KBM-7 (cell line): Measurements from ENCODE around the gene ARPC2.

Experiments
- DNase-seq: peaks from one replicate; pipeline ENCODE4 v3.0.0-alpha.2; 2015
- in situ Hi-C: fragments of 300-500 bp; cut with MboI; formaldehyde crosslinking; loops from 2 replicates; pipeline ENCODE4 v1.14.3; 2020; ENCODE audit warnings: low sequenced_read_pairs, low pct_unique_long_range_greater_than_20kb, mixed read lengths

Gene ARPC2

DNA sequence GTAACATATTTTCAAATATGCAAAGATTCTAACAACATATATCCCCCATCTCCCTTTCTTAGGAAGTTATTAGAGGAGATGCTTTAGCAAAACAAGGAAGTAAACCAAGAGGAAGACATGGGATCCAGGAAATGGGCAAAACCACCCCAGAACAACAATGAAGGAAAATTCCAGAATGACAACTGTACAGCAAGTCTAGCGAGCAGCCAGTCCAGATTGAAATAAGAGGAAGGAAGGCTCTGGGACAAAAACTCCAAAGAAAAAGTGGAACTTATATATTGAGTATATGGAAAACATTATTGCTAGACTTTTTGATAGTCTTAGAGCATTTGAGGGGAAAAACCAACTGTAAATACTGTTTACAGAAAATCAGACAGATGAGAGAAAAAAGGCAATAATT, 2.9 kb upstream of the ARPC2 start:
- no peak for DNase-seq
- in situ Hi-C loops, result no loop called here

DNA sequence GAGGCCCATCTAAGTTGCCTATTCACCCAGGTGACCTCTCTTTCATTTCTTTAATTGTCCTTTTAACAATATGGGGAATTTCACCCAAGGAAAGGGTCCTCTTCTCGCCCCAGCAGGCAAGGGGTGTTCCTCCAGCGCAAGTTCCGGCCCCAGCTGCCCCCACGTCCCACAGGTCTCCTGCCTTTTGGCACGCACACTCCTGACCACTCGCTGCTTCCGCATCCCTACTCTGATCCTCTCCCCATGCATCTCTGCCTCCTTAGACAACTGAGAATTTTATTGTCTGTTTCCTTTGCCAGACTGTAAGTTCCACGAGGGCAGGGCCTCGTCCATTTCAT, 684 bp upstream of the ARPC2 start:
- in situ Hi-C loops, result no loop called here
- DNase-seq, result no peak

DNA sequence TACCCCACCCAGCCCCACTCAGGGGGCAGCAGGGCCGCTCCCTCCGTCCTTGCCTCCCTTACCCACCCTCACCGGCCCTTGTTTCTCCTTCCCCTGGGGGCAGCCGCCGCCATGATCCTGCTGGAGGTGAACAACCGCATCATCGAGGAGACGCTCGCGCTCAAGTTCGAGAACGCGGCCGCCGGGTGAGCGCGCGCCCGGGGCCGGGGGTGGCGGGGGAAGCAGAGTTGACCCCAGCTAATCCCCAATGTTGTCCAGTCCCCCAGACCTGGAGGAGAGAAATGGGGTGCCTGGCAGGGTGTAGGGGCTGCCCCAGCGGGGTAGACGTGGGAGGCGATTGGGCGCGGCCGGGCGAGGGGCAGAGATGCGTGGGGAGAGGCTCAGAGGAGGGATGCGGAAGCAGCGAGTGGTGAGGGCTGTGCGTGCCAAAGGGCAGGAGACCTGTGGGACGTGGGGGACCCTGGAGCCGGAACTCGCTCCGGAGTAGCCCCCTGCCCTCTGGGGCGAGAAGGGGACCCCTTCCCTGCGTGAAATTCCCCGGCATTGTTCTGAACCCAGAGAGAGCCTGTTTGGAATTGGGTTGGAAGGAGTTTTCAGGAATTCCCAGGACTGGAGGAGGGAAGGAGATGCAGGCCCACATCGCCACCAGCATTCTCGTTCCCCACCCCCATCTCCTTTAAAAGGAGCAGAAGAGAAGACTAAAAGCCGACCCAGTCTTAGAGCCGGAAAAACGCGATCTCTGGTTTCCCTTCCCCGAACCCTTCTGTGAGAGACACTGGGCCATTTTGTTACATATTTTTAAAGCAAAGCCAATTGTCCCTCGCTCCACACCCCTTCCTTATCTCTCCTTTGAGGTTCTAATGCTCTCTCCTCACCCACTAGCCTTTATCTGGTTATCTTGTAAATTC, 625 bp downstream of the ARPC2 start:
- peak; percentile 75 for DNase-seq
- in situ Hi-C loops, result no loop called here

DNA sequence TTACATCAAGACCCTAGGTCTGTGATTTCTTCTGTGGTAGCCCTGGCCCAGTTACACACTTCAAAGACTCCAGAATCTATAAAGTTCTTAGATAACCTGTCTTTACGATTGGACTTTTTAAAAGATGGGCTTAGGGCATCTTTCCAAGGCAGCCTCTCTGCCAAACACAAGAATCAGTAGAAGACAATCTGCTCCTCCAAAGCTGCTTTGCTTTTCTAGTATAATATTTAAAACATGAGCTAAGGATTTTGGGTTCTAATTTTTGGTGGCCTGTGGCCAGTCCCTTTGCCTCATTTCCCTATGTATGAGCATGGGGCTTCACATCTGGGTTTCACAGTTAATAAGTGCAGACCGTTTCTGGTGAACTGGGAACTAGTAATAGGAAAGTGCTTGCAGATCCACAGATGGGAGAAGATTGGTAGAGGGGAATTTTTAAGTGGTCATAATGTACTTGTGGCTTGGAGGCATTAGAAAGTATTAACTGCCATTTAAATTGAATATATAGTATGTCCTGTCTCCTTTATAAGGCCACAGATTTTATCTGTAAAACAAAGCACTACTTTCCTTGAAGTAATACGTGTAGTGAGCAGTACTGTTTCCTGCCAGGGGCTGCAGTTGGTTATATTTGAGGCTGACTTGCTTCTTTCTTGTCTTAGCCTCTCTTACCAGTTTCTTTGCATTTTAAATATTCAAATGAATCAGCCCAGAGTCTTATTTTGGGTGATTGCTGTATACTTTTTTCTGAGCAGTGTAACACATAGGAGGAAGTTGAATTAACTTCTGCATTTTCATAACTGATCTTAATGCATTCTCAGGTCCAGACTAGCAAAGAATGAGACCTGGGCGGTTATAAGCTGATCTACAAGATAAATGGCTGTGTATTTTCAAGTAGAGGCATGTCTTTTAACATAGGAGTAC, 1.5 kb downstream of the ARPC2 start:
- in situ Hi-C loops, result no loop called here
- peak; percentile 88 for DNase-seq

DNA sequence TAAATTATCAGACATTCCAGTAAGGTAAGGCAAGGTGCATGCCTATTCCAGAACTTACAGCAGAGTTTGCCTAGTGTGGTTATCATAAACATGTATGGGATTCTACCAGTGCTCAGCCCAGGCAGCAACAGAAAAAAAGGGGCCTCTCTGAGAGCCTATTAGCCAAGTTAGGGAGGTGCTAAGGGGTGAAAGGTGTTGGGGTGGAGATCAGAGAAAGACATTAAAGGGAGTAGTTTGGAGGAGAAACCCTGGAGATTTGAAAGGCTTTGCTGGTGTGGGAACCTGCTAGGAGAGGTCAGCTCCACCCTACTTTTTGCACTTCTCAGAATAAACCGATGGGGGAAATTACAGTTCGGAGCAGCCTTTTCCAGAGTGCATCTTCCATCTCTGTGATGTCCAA, 2.9 kb downstream of the ARPC2 start:
- DNase-seq, result peak; percentile 39
- in situ Hi-C loops, result no loop called here

DNA sequence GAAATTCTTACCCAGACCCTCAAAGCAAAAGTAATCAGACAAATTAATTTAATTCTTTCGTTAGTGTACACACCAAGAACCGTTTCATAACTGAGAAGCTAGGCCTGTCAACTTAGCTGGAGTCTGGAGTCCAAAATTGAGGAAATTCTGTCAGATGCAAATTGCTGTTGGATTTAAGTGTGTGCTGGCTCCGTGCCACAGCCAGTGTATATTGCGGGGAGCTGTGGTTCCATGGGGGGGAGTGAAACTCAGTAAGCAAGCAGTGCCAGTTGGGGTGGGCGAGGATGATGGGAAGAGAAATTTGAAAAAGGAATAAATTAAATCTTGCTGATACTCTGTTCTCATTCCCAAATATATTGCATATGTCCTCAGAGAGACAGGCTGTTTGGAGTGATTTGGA, 4.0 kb downstream of the ARPC2 start:
- in situ Hi-C loops, result no loop called here
- no peak for DNase-seq

DNA sequence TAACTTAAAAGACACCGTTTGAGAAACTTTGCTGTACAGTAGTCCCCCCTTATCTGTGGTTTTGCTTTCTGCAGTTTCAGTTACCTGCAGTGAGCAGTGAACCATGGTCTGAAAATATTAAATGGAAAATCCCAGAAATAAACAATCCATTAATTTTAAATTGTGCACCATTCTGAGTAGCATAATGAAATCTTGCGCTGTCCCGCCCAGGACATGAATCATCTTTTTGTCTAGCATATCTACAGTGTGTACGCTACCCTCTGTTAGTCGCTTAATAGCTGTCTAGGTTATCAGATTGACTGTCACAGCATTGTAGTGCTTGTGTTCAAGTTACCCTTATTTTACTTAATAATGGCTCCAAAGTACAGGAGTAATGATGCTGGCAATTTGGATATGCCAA, 6.1 kb downstream of the ARPC2 start:
- in situ Hi-C loops, result no loop called here
- DNase-seq, result no peak

DNA sequence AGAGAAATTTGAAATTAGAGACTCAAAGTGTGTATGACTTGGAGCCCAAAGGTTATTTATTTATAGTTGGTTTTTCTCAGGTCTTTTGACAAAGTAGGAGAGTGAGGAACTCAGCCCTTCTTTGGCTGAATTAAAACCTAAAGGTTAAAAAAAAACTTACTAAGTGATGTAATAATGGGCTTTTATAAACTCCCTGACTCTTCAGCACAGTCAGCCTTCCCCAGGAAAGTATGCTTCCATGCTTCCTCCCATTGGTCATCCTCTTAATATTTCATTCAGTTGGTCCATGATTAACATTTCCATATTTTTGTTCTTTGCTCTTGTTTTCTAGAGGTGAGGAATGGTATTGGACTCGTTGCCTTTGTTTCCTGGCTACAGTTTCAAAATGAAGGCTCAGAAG, 7.2 kb downstream of the ARPC2 start:
- DNase-seq, result no peak
- in situ Hi-C loops, result no loop called here

DNA sequence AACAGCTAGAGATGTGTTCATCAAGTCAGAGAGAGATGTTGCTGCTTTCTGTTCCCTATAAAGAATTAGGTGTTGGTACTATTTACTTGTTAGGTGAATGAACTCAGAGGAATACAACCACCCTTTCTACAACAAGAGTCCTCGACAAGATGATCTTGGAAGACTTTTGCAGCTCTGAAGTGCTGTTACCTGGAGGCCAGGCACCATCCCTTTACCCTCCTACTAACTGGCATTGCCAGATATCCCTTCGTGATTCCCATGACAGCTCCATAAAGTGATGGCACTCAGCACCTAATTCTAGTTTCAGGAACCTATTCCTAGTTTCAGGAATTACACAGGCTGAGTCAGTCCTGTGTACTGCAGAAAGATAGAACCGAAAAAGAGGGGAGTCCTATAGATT, 9.9 kb downstream of the ARPC2 start:
- in situ Hi-C loops, result no loop called here
- no peak for DNase-seq

DNA sequence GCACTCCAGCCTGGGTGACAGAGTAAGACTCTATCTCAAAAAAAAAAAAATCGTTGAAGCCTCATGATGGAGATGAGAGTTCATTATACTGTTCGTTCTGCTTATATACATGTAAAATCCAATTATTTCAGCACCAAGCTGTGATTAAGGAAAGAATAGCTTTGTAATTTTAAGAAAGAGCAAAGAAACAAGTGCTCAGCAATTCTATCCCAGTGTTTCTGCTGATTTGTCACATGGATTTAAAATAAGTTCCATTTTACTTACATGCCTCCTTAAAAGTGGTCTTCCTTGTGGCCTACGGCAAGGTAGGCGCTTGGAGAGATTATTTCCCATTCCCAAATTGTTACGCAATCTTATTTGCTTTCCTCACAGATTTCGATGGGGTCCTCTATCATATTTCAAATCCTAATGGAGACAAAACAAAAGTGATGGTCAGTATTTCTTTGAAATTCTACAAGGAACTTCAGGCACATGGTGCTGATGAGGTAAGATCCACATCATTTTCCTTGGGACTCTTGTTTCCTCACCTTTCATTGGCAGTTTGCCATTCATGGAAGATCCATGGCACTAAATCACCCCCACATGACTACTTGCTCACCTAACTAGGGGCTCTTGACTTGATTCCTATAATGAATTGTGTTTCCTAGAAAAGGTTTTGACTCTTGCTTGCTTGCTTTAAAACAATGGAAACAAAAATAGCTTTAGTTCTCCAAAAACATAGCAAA, 11.5 kb downstream of the ARPC2 start:
- DNase-seq, result no peak
- in situ Hi-C loops, result no loop called here

DNA sequence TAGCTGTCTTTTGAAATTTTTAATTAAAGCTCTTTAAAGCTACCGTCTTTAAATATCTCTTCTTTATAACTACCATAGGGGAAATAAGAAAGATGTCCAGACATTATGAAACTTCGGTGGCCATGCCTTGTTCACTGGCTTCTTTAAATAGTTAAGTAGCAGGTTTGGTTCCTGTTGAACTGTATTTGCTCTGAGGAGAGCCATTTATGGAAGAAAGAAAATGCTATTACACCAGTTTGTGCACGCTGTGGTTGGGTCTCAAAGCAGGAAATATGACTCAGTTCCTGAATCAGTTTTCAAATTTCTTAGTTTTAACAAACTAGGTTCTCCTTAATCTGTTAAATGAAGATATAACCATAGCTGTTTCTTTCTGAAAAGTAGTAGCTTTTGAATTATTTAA, 12.2 kb downstream of the ARPC2 start:
- in situ Hi-C loops, result no loop called here
- DNase-seq, result peak; percentile 77

DNA sequence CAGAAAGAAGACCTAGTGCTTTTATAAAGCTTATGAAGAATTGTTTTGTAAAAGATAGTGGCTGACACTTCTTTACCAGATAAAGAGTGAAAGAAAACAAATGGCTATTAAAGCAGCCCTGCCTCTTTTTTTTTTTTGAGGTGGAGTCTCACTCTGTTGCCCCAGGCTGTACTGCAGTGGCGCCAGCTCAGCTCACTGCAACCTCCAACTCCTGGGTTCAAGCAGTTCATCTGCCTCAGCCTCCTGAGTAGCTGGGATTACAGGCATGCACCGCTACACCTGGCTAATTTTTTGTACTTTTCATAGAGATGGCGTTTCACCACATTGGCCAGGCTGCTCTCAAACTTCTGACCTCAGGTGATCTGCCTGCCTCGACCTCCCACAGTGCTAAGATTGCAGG, 12.9 kb downstream of the ARPC2 start:
- no peak for DNase-seq
- in situ Hi-C loops, result no loop called here

DNA sequence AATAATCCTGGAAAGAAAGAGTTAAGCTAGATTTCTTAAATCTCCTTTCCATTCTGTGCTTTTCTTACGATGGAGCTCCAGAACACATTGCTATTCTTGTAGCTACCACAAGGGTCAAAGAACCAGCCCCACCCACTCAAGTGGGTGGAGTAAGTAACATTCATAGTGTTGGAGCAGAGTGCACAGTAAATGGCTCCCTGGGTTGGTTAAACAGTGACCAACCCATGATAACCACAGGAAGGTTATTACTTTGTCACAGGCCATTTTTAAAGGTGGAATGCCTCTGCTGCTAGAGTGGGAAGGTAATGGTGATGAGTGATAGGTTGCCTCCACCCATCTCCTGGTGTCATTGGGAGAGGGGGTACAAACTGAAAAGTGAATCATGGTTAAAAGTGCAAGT, 13.9 kb downstream of the ARPC2 start:
- peak; percentile 44 for DNase-seq
- in situ Hi-C loops, result no loop called here

DNA sequence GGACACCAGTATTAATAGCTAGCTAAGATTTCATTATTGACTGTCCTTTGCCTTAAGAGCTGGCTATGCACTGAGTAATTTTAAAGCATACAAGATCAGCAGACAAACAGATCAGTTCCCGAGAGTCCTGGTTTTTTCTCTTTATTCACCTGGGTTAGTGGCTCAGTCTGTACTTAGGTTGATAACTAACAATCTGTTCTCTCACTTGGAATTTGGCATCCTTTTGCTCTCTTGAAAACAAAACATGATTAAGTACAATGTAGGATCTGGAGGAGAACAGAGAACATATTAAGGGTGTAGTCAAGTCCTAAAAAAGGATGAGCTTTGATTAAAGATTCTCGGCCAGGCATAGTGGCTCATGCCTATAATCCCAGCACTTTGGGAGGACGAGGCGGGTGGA, 16.6 kb downstream of the ARPC2 start:
- no peak for DNase-seq

DNA sequence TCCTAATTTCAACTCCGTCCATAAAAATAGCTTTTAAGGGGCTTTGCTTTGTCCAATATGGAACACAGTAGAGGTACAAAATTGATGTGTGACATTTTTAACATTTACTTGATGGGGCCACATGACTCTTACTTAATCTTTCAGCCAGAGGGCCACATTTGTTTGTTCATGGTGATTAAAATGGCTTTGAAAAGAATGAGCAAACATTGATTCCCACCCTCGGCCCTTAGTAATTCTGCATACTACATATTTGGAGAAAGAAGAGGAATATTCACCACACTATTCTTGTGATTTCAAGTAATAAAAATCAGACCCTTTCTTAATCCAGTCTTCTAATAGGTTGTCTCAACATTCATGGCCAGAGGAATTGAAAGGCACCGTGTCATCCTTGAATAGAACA, 17.5 kb downstream of the ARPC2 start:
- in situ Hi-C loops, result no loop called here
- DNase-seq, result no peak

More for the DNA sequence above, 16.6 kb downstream of the ARPC2 start:
- in situ Hi-C loops, result no loop called here

DNA sequence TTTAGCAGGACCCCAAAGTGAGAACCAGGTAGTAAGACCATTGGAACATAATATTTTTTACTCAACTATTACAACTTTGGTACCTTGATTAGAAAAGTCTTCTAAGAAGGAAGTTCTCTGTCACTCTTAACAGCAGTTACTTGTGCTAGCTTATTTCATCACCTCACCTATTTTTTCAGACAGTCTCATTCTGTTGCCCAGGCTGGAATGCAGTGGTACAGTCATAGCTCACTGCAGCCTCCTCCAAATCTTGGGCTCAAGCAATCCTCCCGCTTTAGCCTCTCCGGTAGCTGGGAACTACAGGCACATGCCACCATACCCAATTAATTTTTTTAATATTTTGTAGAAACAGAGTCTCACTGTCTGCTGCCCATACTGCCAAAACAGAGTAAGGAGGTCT, 18.0 kb downstream of the ARPC2 start:
- DNase-seq, result no peak
- in situ Hi-C loops, result no loop called here

DNA sequence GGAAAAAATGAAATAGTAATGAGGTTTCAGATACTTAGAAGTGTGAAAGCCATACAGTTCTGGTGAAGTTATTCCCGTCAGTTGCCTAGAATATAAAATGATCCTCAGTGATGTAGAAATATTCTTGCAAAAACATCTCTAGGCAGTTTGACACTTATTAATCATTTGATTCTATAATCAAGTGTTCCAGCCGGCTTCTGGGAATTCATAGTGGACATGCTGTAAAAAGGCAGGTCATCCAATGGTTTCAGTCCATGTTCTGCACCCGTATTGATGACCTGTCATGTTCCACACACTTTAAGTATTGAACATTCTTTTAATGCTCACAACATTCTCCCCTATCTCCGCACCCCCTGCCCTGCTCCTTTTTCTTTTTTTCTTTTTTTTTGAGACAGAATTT, 19.8 kb downstream of the ARPC2 start:
- DNase-seq, result no peak
- in situ Hi-C loops, result no loop called here

DNA sequence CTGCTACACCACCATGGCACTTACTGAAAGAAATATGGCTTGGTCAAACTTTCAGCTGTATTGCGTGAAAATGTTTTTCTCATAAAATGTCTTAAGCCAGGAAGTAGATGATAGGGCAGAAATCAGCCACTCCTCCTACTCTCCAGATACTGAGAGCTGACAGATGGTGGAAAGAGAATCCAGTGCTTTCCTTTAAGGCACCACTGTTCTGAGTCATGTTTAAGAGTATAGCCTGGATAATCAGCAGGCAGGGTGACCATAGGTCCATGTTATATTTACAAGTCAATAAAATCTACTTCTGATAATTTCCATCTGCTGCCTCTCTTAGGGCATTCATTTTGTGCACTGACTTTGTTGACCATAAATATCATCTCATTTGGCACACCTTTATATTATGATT, 21.9 kb downstream of the ARPC2 start:
- in situ Hi-C loops, result no loop called here

DNA sequence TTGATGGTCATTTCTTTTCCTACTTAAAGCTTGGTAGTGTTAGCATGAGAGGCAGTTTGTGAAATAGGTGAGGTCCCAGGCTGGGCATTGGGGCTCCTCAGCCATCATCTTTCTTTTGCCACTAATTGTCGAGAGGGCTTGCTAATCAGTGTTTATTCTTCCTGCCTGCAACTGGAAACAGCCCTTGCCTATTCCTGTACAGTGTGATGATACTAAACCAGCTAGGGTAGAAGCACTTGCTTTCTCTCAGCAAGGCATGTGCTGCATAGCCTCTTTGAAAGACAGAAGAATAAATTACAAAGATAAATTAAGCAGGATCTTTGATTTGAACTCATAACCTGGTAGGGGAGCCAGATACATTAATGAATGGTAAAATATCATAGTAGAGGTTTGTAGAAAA, 27.2 kb downstream of the ARPC2 start:
- in situ Hi-C loops, result no loop called here
- no peak for DNase-seq

More for the DNA sequence above, 21.9 kb downstream of the ARPC2 start:
- DNase-seq, result no peak

DNA sequence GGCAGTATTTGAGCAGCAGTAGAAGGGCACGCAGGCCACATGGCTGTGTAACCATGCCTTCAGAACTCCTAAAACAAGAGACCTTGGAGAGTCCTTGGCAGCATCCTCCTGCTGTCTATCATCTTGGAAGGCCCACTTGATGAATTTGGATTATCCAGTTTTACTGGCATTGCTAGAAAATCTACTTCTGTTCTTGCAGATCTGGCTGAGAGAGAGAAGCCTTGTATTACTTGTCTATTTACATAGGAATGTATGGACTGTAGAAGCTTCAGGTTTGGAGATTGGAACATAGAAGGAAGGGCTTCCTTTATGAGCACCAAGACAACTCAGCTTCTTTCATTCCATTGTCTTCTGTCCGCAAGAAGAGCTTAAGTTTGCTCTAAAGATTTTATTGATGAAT, 27.7 kb downstream of the ARPC2 start:
- no peak for DNase-seq
- in situ Hi-C loops, result no loop called here
